MM.1S (cell line): ENCODE data around the gene ENTPD8.
A peak's percentile ranks its signal among the peaks of the same experiment; 100 is the strongest.

Source experiments
- DNase-seq: peaks from one replicate; pipeline ENCODE4 v3.0.0-alpha.2; 2015
- H2AFZ ChIP-seq: fragments of 300-600 bp; sonication (generic); 2 replicates; pipeline ENCODE4 v1.6.0; 2016; ENCODE audit warnings: antibody characterized with exemption, low read length
- H3F3A ChIP-seq: fragments of 300-600 bp; sonication (generic); 2 replicates; pipeline ENCODE4 v1.6.1; 2016; ENCODE audit warnings: mild to moderate bottlenecking, antibody characterized with exemption, low read length, moderate library complexity, mixed read lengths; ENCODE audit not compliant: insufficient read depth
- H3K27ac ChIP-seq: fragments of 300-600 bp; sonication (generic); 2 replicates; pipeline ENCODE4 v1.5.1; 2016; ENCODE audit warnings: mild to moderate bottlenecking, low read length
- H3K27me3 ChIP-seq: fragments of 300-600 bp; sonication (generic); replicated peaks from 2 replicates; pipeline ENCODE4 v1.6.0; 2016; ENCODE audit warnings: low read length; ENCODE audit not compliant: insufficient read depth
- H3K36me3 ChIP-seq: fragments of 300-600 bp; sonication (generic); replicated peaks from 2 replicates; pipeline ENCODE4 v1.6.1; 2016; ENCODE audit warnings: mild to moderate bottlenecking, low read length, mixed read lengths; ENCODE audit not compliant: insufficient read depth
- H3K4me1 ChIP-seq: fragments of 300-600 bp; sonication (generic); 2 replicates; pipeline ENCODE4 v1.6.1; 2016; ENCODE audit warnings: low read length, mixed read lengths
- H3K4me2 ChIP-seq: fragments of 300-600 bp; sonication (generic); 2 replicates; pipeline ENCODE4 v1.6.0; 2016; ENCODE audit warnings: low read depth, low read length
- H3K4me3 ChIP-seq: fragments of 300-600 bp; sonication (generic); 2 replicates; pipeline ENCODE4 v1.5.1; 2016; ENCODE audit warnings: low read length, mixed read lengths
- H3K79me2 ChIP-seq: fragments of 300-600 bp; sonication (generic); 2 replicates; pipeline ENCODE4 v1.6.1; 2016; ENCODE audit warnings: mixed run types, low read length, mixed read lengths
- H3K9ac ChIP-seq: fragments of 300-600 bp; sonication (generic); 2 replicates; pipeline ENCODE4 v1.6.1; 2016; ENCODE audit warnings: low read length, mixed read lengths
- H3K9me2 ChIP-seq: fragments of 300-600 bp; sonication (generic); replicated peaks from 2 replicates; pipeline ENCODE4 v1.6.1; 2016; ENCODE audit warnings: mild to moderate bottlenecking, low read length, mixed read lengths; ENCODE audit not compliant: insufficient read depth
- H3K9me3 ChIP-seq: fragments of 300-600 bp; sonication (generic); replicated peaks from 2 replicates; pipeline ENCODE4 v1.6.1; 2016; ENCODE audit warnings: mild to moderate bottlenecking, low read length, mixed read lengths; ENCODE audit not compliant: insufficient read depth
- H4K20me1 ChIP-seq: fragments of 300-600 bp; sonication (generic); 2 replicates; pipeline ENCODE4 v1.6.1; 2016; ENCODE audit warnings: mild to moderate bottlenecking, low read length, moderate library complexity, mixed read lengths; ENCODE audit not compliant: insufficient read depth
- CTCF ChIP-seq: fragments of 300-600 bp; sonication (generic); IDR thresholded peaks from 2 replicates; pipeline ENCODE4 v1.5.1; 2016; ENCODE audit warnings: antibody characterized with exemption, low read length, mixed read lengths
- EZH2 ChIP-seq: fragments of 300-600 bp; sonication (generic); optimal IDR thresholded peaks from 2 replicates; pipeline ENCODE3; 2017; ENCODE audit warnings: low read depth, mild to moderate bottlenecking, antibody characterized with exemption, low read length, mixed read lengths
- EZH2phosphoT487 ChIP-seq: fragments of 300-600 bp; sonication (generic); IDR thresholded peaks from 2 replicates; pipeline ENCODE4 v1.6.1; 2018; ENCODE audit warnings: antibody characterized with exemption, low read length

ENTPD8 gene

GRCh38 chr9:137415451-137415850 is 25.7 kb downstream of the ENTPD8 start:
- Histone ChIP-seq H2AFZ (no peak overlapping the region), H3K79me2 (peaks cover 12% of the 10 kb centered on the region; the same call in 1 of the 2 replicates), H3K9me2 (no peaks in the 10 kb centered on the region), H3K9ac (no peak overlapping the region), H3K36me3 (no peaks in the 10 kb centered on the region), H3K9me3 (no peaks in the 10 kb centered on the region), H3K27me3 (no peaks in the 10 kb centered on the region), H3K4me2 (no peak overlapping the region), H4K20me1 (no peaks in the 10 kb centered on the region), H3K4me1 (no peaks in the 10 kb centered on the region; the same call in 1 of the 2 replicates), H3F3A (no peaks in the 10 kb centered on the region), H3K27ac (no peak overlapping the region), H3K4me3 (no peak overlapping the region)
- TF ChIP-seq EZH2: no peak
- no peak for TF ChIP-seq EZH2phosphoT487
- TF ChIP-seq CTCF: no peak
- no peak for DNase-seq

DNA sequence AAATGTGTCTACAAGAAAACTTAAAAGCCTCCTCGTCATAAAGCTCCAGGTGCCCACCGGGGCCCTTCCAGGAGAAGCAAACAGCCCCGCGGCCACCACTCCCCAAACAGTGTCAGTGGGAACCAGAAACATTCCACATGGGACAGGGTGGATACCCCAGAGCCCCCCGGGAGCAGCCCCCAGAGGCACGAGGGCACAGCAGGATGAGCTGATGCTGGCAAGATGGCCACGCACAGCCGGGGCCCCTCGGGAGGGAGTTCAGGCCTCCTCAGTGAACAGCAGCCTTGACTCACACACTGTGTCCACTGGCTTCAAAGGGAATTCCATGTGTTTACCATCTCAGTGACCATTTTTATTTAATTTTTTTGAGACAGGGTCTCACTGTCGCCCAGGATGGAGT is 28.7 kb downstream of the ENTPD8 start:
- Histone ChIP-seq H3K9me3 (no peaks in the 10 kb centered on the region), H3K4me1 (no peaks in the 10 kb centered on the region; the same call in 1 of the 2 replicates), H3K4me3 (no peak overlapping the region), H4K20me1 (no peaks in the 10 kb centered on the region), H3K36me3 (no peaks in the 10 kb centered on the region), H3K27ac (no peak overlapping the region), H3K9ac (no peak overlapping the region), H3F3A (no peaks in the 10 kb centered on the region), H3K79me2 (peaks cover 9% of the 10 kb centered on the region; the same call in 1 of the 2 replicates), H3K9me2 (no peaks in the 10 kb centered on the region), H3K27me3 (no peaks in the 10 kb centered on the region), H3K4me2 (no peak overlapping the region), H2AFZ (no peak overlapping the region)
- no peak for TF ChIP-seq EZH2
- no peak for TF ChIP-seq EZH2phosphoT487
- no peak for TF ChIP-seq CTCF
- DNase-seq: no peak

- H3K36me3 ChIP-seq: no peaks in the 10 kb centered on the region
- H3K9me3 ChIP-seq: no peaks in the 10 kb centered on the region
- no peaks in the 10 kb centered on the region for H3K27me3 ChIP-seq
- peak overlapping the region; percentile 28; the same call in 1 of the 2 replicates for H3K9ac ChIP-seq
- H3K4me2 ChIP-seq: peak overlapping the region; percentile 68
- peaks cover 5% of the 10 kb centered on the region; the same call in 1 of the 2 replicates for H3K79me2 ChIP-seq
- peak overlapping the region; percentile 37; the same call in 1 of the 2 replicates for H3K27ac ChIP-seq
- no peaks in the 10 kb centered on the region for H3F3A ChIP-seq
- no peaks in the 10 kb centered on the region for H4K20me1 ChIP-seq
- TF ChIP-seq CTCF (no peak), EZH2 (no peak), EZH2phosphoT487 (no peak)
- H3K4me3 ChIP-seq: no peak overlapping the region; the same call in 1 of the 2 replicates
- H3K9me2 ChIP-seq: no peaks in the 10 kb centered on the region
- peak overlapping the region; percentile 38; the same call in 1 of the 2 replicates for H2AFZ ChIP-seq
- DNase-seq: peak; percentile 64
- H3K4me1 ChIP-seq: no peaks in the 10 kb centered on the region; the same call in 1 of the 2 replicates
These were observed 29.3 kb downstream of the ENTPD8 start for GRCh38 chr9:137411645-137412380.
